Activated CD8-positive, alpha-beta memory T cell treated with anti-CD3 and anti-CD28 coated beads for 4 hours (primary cell): ENCODE results near the gene PPP2R5C.

Experiments
- DNase-seq, 2 donors: peaks; one replicate each; pipeline ENCODE4 v3.0.0-alpha.2; 2020; ENCODE audit warnings: low read depth in 2 of 2

Gene PPP2R5C

DNA sequence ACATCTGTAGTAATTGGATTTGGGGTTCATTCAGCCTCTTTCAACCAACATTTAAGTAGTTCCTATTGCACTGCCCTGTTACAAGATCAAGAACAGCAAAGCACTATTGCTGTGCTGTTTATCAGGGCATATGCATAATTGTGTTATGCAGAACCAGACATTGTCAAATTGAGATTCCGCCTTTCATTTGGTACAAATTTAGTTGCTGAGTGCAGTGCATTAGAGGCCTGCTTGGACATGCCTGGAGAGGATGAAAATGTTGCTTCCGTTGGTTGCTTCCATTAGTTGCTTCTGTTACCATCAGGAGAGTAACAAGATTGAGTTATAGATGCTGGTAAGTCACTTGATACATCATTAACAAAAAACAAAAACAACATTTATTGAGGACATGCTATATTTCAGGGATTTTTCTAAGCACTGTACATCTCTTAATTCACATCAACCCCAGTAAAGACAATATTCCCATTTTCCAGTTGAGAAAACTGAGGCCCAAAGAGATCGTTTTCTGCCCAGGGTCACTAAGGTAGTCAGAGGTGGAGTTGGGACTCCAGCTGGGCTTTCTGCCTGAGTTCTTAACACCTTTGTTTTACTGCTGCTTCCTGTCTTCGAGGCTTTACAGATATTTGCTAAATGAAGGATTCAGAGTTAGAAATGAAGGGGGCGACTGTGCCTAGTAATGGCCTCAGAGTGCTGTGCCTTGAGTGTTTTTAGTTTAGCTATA, 79.3 kb downstream of the PPP2R5C start:
- no peak for DNase-seq

GRCh38 chr14:101843038-101843437, 81.5 kb downstream of the PPP2R5C start:
- DNase-seq: no peak

GRCh38 chr14:101843665-101844064, 82.2 kb downstream of the PPP2R5C start:
- DNase-seq: no peak

DNA sequence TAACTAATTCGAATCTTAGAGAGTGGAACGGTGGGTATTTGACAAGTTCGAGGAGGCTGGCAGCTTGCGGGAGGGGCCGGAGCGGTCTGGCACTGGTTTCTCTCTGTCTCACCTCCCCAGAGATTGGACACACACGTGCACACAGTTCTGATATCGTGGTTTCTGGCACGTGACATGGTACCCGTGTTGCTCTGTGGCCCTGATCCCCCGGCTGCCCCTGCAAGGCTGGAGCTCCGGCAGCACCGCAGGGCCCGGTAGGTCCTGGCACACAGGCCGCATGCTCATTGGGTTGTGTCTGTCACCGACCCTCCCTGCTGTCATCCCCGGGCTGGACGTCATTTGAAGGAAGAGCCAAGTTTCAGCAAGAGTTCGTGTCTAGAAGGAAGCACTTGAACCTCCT, 82.7 kb downstream of the PPP2R5C start:
- DNase-seq: no peak

GRCh38 chr14:101844751-101845150, 83.2 kb downstream of the PPP2R5C start:
- no peak for DNase-seq

DNA sequence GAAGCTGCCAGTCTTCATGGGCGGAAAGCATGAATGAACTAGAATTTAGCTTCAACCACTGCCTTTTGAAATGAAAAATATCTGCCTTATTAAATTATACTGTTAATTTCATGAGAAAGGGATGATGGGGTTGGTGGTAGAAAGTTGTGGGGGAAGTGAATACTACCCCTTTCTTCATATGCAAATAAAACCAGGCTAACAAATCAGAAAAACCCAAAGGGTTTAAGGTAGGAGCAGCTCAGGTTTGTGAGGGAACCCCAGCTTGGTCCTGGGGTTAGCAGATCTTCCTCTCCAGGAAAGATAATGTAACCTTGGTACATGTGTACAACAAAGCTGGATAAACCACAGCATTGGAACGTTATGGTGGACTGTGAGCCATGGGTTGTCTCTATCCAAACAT, 84.0 kb downstream of the PPP2R5C start:
- no peak for DNase-seq

DNA sequence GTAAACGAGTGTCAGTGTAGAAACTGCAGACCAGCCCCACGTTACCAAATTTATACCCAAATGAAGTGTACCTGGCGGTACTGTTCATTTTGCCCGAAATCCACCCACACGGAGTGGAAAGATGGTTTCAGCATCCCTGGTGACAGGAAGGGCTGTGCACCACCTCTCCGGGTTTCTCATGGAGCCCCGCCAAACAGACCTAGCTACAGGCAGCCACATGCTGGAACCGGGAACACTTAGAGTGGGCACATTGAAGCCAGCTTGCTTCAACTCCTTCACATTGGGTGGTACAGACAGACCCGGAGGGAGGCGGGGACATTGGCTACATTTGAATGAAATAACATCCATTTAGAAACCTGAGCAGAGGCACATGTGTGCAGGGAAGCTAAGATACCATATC, 84.4 kb downstream of the PPP2R5C start:
- DNase-seq: no peak

- no peak for DNase-seq
These were observed 87.6 kb downstream of the PPP2R5C start for GRCh38 chr14:101849125-101849524.

- no peak for DNase-seq
These were observed 88.1 kb downstream of the PPP2R5C start for GRCh38 chr14:101849640-101850039.

DNA sequence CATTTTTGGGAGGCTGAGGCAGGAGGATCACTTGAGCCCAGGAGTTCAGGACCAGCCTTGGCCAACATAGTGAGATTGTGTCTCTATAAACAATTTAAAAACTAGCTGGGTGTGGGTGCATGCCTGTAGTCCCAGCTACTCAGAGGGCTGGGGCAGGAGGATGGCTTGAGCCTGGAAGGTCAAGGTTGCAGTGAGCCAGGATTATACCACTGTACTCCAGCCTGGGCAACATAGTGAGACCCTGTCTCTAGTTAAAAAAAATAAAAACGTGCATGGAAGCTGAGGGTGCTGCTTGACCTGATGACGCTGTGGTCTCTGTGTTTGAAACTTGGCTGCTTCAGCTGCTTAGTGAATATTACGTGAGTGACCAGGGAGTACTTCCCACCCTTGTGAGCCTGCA, 89.7 kb downstream of the PPP2R5C start:
- no peak for DNase-seq

DNA sequence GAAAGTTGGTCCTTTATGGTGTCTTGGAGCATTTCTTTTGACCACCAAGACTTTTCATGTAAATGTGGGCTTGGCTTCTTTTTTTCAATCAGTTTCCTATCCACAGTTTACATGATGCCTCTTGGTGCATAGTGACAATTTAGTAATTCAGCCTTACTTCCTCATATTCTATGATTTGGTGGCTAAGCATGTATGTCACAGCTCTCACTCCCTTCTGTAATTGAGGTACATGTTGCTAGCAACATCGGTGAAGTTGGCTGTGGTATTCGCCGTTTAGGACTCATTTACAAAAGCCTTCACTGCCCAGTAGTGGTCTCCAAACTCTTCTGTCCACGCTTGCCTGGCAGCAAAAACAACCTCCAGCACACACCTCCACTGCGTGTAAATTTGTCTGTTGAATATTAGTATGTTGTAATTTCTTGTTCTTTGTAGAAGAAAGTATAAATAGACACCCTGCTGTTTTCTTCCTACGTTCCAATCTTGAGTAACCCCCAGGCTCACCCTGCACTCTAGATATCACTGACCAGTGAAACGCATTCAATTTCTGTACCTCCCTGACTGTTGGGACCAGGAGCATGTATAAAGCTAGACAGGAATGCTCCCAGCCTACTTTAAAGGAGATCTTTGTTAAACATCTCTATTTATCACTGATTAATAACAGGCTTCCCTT, 90.4 kb downstream of the PPP2R5C start:
- no peak for DNase-seq

- DNase-seq: no peak
These were observed 91.3 kb downstream of the PPP2R5C start for GRCh38 chr14:101852785-101853184.

DNA sequence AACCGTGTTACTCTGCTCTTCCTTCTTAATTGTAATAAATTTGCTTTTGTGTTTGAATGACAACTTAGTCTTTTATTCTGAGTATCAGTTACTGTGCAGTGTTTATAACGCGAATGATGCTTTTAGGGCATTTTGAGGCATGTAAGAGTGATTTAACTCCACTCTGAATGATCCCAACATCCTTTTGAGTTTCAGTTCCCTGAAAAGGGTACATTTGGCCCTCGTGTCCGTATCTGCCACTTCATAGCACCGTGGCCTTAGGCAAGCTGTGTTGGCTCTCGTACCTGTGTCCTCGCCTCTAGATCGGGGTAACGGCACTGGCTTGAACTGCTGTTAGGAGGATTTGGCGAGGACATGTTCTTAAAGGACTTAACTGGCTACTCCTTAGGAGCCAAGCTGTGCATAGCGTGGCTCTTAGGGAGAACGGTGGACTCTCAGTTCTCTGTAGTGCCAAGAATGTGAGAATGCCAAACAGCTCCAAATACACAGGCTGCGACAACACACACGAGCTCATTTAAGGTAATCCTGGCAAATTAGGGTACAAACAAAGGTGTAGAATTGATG, 92.0 kb downstream of the PPP2R5C start:
- DNase-seq: no peak

DNA sequence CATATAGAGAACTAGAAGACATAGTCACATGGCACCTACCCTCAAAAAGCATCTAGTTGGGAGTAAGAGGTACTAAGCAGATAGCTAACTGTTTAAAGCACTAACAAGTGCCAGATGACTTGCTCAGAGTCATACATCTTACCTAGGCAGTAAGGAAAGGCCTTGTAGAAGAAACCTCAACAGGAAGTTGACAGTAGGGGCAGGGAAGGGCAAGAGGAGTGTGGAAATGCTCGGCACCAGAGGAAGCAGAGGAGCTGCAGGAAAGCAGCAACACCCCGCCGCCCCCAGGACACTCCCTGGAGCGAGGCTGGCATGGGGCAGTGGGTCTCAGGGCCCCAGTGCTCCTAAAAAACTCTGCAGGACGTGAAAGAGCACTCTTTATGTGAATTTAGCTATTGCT, 92.9 kb downstream of the PPP2R5C start:
- no peak for DNase-seq

DNA sequence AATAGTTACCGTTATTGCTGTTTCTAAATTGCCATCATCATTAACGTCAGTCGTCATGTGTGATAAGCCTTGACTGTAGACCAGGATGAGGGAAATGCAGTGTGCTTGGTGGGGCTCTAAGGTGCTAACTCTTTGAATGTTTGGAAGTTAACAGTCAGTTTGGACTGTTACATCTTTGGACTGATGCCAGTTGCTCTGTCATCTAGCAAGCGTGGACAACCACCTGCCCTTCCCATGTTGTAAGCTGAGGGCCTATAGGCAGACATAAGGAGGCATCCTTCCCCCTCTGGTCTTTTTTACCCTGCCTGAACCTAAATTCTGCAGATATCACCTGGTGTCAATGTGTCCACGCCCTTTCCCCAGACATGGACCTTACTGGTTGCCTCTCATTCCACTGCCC, 94.4 kb downstream of the PPP2R5C start:
- DNase-seq: no peak

GRCh38 chr14:101856536-101856935, 95.0 kb downstream of the PPP2R5C start:
- DNase-seq: no peak

DNA sequence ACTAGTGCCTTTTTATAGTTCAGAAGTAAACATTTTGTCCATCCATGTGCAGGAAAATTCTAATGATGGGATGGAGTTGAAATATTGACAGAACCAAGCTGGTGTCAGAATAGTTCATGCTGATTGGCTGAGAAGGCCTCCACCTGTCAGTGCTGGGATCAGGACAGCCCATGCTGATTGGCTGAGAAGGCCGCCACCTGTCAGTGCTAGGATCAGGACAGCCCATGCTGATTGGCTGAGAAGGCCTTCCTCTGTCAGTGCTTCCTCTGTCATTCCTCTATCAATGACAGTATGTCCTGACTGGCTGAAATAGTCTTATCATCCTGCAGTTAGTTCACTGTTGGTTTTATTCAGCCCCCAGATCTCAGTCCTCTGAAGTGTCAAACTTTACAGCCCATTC, 95.7 kb downstream of the PPP2R5C start:
- DNase-seq: no peak

- no peak for DNase-seq
These were observed 97.5 kb downstream of the PPP2R5C start for GRCh38 chr14:101858791-101859537.

DNA sequence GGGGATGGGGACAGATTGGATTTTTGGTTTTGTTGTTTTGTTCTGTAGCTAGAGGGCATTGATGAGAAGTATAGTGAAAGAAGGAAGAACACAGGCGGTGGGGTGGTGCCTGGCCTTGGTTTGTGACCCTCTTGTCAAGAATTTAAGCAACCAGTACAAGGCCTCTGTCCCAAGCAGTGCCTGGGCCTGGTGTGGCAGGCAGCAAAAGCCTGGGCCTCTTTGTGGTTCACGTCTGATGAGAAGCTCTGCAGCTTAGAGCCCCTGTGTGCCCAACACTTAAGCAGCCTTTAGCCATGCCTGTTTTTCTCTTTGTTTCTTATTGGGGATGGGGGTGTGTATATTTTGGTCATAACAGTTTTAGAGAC, 98.0 kb downstream of the PPP2R5C start:
- no peak for DNase-seq

DNA sequence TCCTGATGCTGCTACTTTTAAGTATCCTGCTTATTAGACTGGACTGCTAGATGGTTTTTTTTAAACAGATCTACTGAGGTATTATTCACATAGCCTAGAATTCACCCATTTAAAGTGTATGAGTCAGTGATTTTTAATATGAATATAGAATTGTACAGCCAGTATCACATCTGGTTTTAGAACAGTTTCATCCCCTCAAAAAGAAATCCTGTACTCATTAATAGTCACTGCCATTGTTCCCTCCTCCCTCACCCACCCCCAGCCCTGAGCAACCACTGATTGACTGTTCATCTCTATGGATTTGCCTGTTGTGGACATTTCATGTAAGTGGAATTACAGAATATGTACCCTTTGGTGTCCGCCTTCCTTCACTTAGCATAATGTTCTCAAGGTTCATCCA, 98.4 kb downstream of the PPP2R5C start:
- DNase-seq: no peak

DNA sequence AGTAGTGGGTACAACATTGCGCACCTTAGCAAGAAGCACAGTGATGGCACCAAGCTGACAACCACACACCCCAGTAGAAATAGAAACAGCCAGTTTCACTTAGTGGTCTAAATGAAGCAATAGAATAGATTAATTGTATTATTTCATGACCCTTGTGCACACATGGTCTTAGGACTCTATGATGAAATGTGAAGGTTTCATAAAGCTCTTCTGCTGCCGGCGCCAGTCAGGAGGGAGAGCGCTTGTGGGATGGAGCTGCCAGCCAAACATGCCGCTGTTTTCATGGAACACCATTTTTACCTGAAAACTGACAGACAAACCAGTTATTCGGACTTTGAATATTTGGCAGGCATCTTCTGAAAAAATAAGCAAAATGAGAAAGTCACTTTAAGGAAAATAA, 100.0 kb downstream of the PPP2R5C start:
- DNase-seq: no peak

DNA sequence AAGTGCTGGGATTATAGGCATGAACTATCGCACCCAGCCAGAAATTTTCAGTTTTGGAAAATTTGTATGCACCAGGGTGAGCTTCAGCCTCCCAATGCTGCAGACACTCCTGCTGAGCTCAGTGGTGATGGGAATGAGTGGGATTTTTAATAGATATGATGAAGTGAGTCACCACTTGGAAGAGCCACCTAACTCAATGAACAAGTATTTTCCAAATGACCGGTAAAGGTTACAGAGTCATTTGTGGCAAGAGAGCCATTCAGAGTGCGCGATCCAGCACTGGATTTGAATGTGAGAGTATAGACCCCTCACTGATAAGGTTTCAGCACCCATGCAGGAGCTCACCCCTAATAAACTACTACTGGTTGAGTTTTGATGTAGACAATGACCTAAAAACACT, 100.7 kb downstream of the PPP2R5C start:
- no peak for DNase-seq

- DNase-seq: no peak
These were observed 101.2 kb downstream of the PPP2R5C start for GRCh38 chr14:101862711-101863110.
